ENCODE measurements around the gene LSM7.

The LSM7 gene

GRCh38 chr19:2321565-2322283 lies 6.7 kb downstream of the LSM7 start:
- no peak for DNase-seq

GRCh38 chr19:2320939-2321338 lies 7.4 kb downstream of the LSM7 start:
- no peak for DNase-seq

- DNase-seq: no peak
These were observed 8.3 kb downstream of the LSM7 start for GRCh38 chr19:2320049-2320448.

GRCh38 chr19:2319551-2319950 lies 8.8 kb downstream of the LSM7 start:
- DNase-seq: no peak

- DNase-seq: no peak
These were observed 9.5 kb downstream of the LSM7 start for GRCh38 chr19:2318923-2319322.

GRCh38 chr19:2317756-2318155 lies 10.6 kb downstream of the LSM7 start:
- no peak for DNase-seq

- no peak for DNase-seq
These were observed 11.1 kb downstream of the LSM7 start for GRCh38 chr19:2317300-2317699.

- DNase-seq: no peak
These were observed 12.5 kb downstream of the LSM7 start for GRCh38 chr19:2315818-2316353.

- DNase-seq: no peak
These were observed 13.1 kb downstream of the LSM7 start for GRCh38 chr19:2315121-2315817.

- DNase-seq: no peak
These were observed 15.4 kb downstream of the LSM7 start for GRCh38 chr19:2312820-2313501.

GRCh38 chr19:2311093-2311492 lies 17.3 kb downstream of the LSM7 start:
- DNase-seq: no peak

GRCh38 chr19:2309734-2310362 lies 18.5 kb downstream of the LSM7 start:
- no peak for DNase-seq

- DNase-seq: no peak
These were observed 20.3 kb downstream of the LSM7 start, which contains the start of gene LINGO3 for GRCh38 chr19:2308114-2308556. TSS of gene LINGO3 (minus strand) at chr19:2308154. CDS start at chr19:2291776, 16,378 bp downstream.

GRCh38 chr19:2307518-2308012 lies 20.8 kb downstream of the LSM7 start:
- DNase-seq: no peak

- no peak for DNase-seq
These were observed 21.4 kb downstream of the LSM7 start for GRCh38 chr19:2306971-2307370.

- no peak for DNase-seq
These were observed 22.0 kb downstream of the LSM7 start for GRCh38 chr19:2306281-2306806.

GRCh38 chr19:2305452-2306280 lies 22.7 kb downstream of the LSM7 start:
- DNase-seq: no peak

- no peak for DNase-seq
These were observed 25.1 kb downstream of the LSM7 start for GRCh38 chr19:2303211-2303798.

- no peak for DNase-seq
These were observed 25.8 kb downstream of the LSM7 start for GRCh38 chr19:2302319-2303210.

GRCh38 chr19:2300533-2300932 lies 27.9 kb downstream of the LSM7 start:
- no peak for DNase-seq

All from effector CD8-positive, alpha-beta T cell (primary cell).